H1 (cell line): ENCODE data around the gene PIGA. TPM values are rescaled to one million over a fixed set of nuclear protein-coding genes. Genes with fewer than 3 reads are reported as not detected.

Experiments
- CTCF ChIA-PET: fragments of 300-600 bp; sonication (Branson Sonifier 250); formaldehyde crosslinking; loops from one replicate; lab custom pipeline; 2021; ENCODE audit not compliant: partially characterized antibody; lab: Charles Lee
- POLR2A ChIA-PET: fragments of 300-600 bp; sonication (Branson Sonifier 250); formaldehyde crosslinking; loops from one replicate; lab custom pipeline; 2021; ENCODE audit warnings: inconsistent platforms; ENCODE audit not compliant: partially characterized antibody; lab: Charles Lee
- DNase-seq, 2 experiments: peaks; one replicate each; pipeline versions ENCODE4 v3.0.0 to v3.0.0-alpha.2; 2010 to 2022; ENCODE audit warnings: low spot score in 2 of 2, low read depth in 1 of 2, mixed read lengths in 1 of 2
- FAIRE-seq: peaks from 2 replicates; lab custom pipeline; 2011; peaks lifted over from hg19 to GRCh38; lab: Jason Lieb, UNC
- H2AFZ ChIP-seq: 2 replicates; pipeline ENCODE4 v1.8.1; 2012; ENCODE audit warnings: low read length, inconsistent platforms
- H2AK5ac ChIP-seq: 2 replicates; pipeline ENCODE4 v1.6.1; 2013; ENCODE audit warnings: low read depth, low read length
- H2BK120ac ChIP-seq: replicated peaks from 2 replicates; pipeline ENCODE3; 2013; ENCODE audit warnings: low read depth, low read length, inconsistent platforms
- H2BK12ac ChIP-seq: 2 replicates; pipeline ENCODE4 v1.6.1; 2013; ENCODE audit warnings: low read depth, low read length
- H2BK15ac ChIP-seq: 2 replicates; pipeline ENCODE4 v1.6.1; 2013; ENCODE audit warnings: low read length
- H2BK20ac ChIP-seq: 2 replicates; pipeline ENCODE4 v1.6.1; 2013; ENCODE audit warnings: low read length
- H2BK5ac ChIP-seq: 2 replicates; pipeline ENCODE4 v1.6.1; 2013; ENCODE audit warnings: low read depth, low read length
- H3K14ac ChIP-seq: 2 replicates; pipeline ENCODE4 v1.6.1; 2013; ENCODE audit warnings: inconsistent platforms; ENCODE audit not compliant: insufficient read length
- H3K18ac ChIP-seq: 2 replicates; pipeline ENCODE4 v1.6.1; 2013; ENCODE audit warnings: low read length; ENCODE audit errors: extremely low read depth
- H3K23ac ChIP-seq: 2 replicates; pipeline ENCODE4 v1.6.1; 2013; ENCODE audit warnings: inconsistent platforms; ENCODE audit not compliant: insufficient read length
- H3K23me2 ChIP-seq: 2 replicates; pipeline ENCODE4 v1.6.1; 2013; ENCODE audit warnings: low read depth, low read length
- H3K27ac ChIP-seq: 2 replicates; pipeline ENCODE4 v1.6.1; 2011; ENCODE audit warnings: low read depth, low read length, inconsistent platforms
- H3K27me3 ChIP-seq, 4 experiments: replicated peaks in 1 of 4; 1 replicate in 1 of 4; 2 replicates in 3 of 4; pipeline versions ENCODE4 v1.6.1 to v1.8.1; 2011 to 2013; ENCODE audit warnings: low read length in 3 of 4, mild to moderate bottlenecking in 3 of 4, inconsistent platforms in 2 of 4, mixed read lengths in 2 of 4, moderate library complexity in 1 of 4; ENCODE audit not compliant: control insufficient read depth in 3 of 4, insufficient read depth in 3 of 4; ENCODE audit errors: extremely low read depth in 1 of 4
- H3K36me3 ChIP-seq, 4 experiments: 2 replicates each; pipeline versions ENCODE4 v1.6.1 to v1.8.1; 2011 to 2013; ENCODE audit warnings: mild to moderate bottlenecking in 4 of 4, low read length in 3 of 4, moderate library complexity in 2 of 4, control low read depth in 1 of 4, inconsistent platforms in 1 of 4; ENCODE audit not compliant: insufficient read depth in 4 of 4, control insufficient read depth in 2 of 4
- H3K4ac ChIP-seq: replicated peaks from 2 replicates; pipeline ENCODE3; 2013; ENCODE audit warnings: low read length, low read depth, mixed read lengths, inconsistent platforms; ENCODE audit not compliant: insufficient read length
- H3K4me1 ChIP-seq, 4 experiments: replicated peaks in 1 of 4; 1 replicate in 1 of 4; 2 replicates in 3 of 4; pipeline versions ENCODE4 v1.6.1 to v1.8.1; 2011 to 2013; ENCODE audit warnings: low read length in 3 of 4, inconsistent platforms in 2 of 4, mixed read lengths in 1 of 4; ENCODE audit not compliant: insufficient read depth in 4 of 4, control insufficient read depth in 3 of 4
- H3K4me2 ChIP-seq, 2 experiments: 2 replicates each; pipeline versions ENCODE4 v1.6.1 to v1.8.1; 2011 to 2013; ENCODE audit warnings: low read depth in 2 of 2, low read length in 2 of 2, control low read depth in 1 of 2, inconsistent platforms in 1 of 2, mild to moderate bottlenecking in 1 of 2; ENCODE audit not compliant: insufficient read depth in 1 of 2
- H3K4me3 ChIP-seq, 4 experiments: fragments of 200-600, 300-600 bp in 1 of 4; sonication (generic), shearing (Covaris generic), sonication (Bioruptor Twin) in 1 of 4; 2 replicates each; pipeline versions ENCODE4 v1.5.1 to v1.8.1; 2011 to 2016; ENCODE audit warnings: low read length in 4 of 4, low read depth in 3 of 4, control low read depth in 2 of 4, inconsistent platforms in 2 of 4, mild to moderate bottlenecking in 2 of 4, mixed read lengths in 1 of 4, moderate library complexity in 1 of 4; ENCODE audit not compliant: insufficient read depth in 2 of 4; ENCODE audit errors: extremely low read depth in 1 of 4
- H3K56ac ChIP-seq: replicated peaks from 2 replicates; pipeline ENCODE3; 2013; ENCODE audit warnings: low read depth, mild to moderate bottlenecking, mixed read lengths, low read length, inconsistent platforms; ENCODE audit not compliant: insufficient read length
- H3K79me1 ChIP-seq: 2 replicates; pipeline ENCODE4 v1.6.1; 2013; ENCODE audit warnings: low read depth, low read length, control low read depth
- H3K79me2 ChIP-seq, 2 experiments: 2 replicates each; pipeline versions ENCODE4 v1.6.1 to v1.8.1; 2012 to 2013; ENCODE audit warnings: low read length in 2 of 2, mild to moderate bottlenecking in 2 of 2, inconsistent platforms in 1 of 2; ENCODE audit not compliant: insufficient read depth in 2 of 2, control insufficient read depth in 1 of 2
- H3K9ac ChIP-seq, 4 experiments: replicated peaks in 1 of 4; 1 replicate in 1 of 4; 2 replicates in 3 of 4; pipeline versions ENCODE4 v1.6.1 to v1.8.1; 2011 to 2013; ENCODE audit warnings: low read depth in 3 of 4, low read length in 3 of 4, control low read depth in 2 of 4, mild to moderate bottlenecking in 2 of 4, moderate library complexity in 2 of 4, inconsistent platforms in 1 of 4; ENCODE audit errors: extremely low read depth in 1 of 4
- H3K9me3 ChIP-seq, 2 experiments: 2 replicates each; pipeline versions ENCODE4 v1.6.1 to v1.8.1; 2012 to 2013; ENCODE audit warnings: mild to moderate bottlenecking in 2 of 2, moderate library complexity in 2 of 2, control low read depth in 1 of 2, inconsistent platforms in 1 of 2, low read depth in 1 of 2, low read length in 1 of 2, mixed read lengths in 1 of 2; ENCODE audit not compliant: insufficient read depth in 2 of 2
- H4K20me1 ChIP-seq, 2 experiments: replicated peaks in 1 of 2; 2 replicates each; pipeline versions ENCODE3 to v1.8.1; 2011 to 2013; ENCODE audit warnings: inconsistent platforms in 2 of 2, low read length in 2 of 2, mild to moderate bottlenecking in 1 of 2; ENCODE audit not compliant: insufficient read depth in 2 of 2, control insufficient read depth in 1 of 2
- H4K5ac ChIP-seq: 2 replicates; pipeline ENCODE4 v1.6.1; 2013; ENCODE audit warnings: low read length, low read depth, mixed read lengths, inconsistent platforms; ENCODE audit not compliant: insufficient read length
- H4K8ac ChIP-seq: 2 replicates; pipeline ENCODE4 v1.8.0; 2013; ENCODE audit warnings: mild to moderate bottlenecking, moderate library complexity, low read length, inconsistent platforms; ENCODE audit not compliant: insufficient read depth; ENCODE audit errors: extremely low read depth
- H4K91ac ChIP-seq: replicated peaks from 2 replicates; pipeline ENCODE3; 2013; ENCODE audit warnings: low read length, mixed read lengths, inconsistent platforms; ENCODE audit not compliant: insufficient read length
- E2F6 ChIP-seq: IDR thresholded peaks from 2 replicates; pipeline ENCODE4 v1.6.1; 2012; ENCODE audit warnings: inconsistent platforms
- EGR1 ChIP-seq: IDR thresholded peaks from 2 replicates; pipeline ENCODE4 v1.6.1; 2011; ENCODE audit warnings: low read depth, low read length, borderline replicate concordance
- GABPA ChIP-seq: IDR thresholded peaks from 2 replicates; pipeline ENCODE4 v1.6.1; 2011; ENCODE audit warnings: mild to moderate bottlenecking, low read length, moderate library complexity, borderline replicate concordance; ENCODE audit not compliant: insufficient read depth
- KDM4A ChIP-seq: IDR thresholded peaks from one replicate; pipeline ENCODE4 v1.7.1; 2012; ENCODE audit warnings: low read depth, mild to moderate bottlenecking, moderate library complexity, low read length, inconsistent platforms; ENCODE audit not compliant: severe bottlenecking
- KDM5A ChIP-seq: fragments of 200-600 bp; IDR thresholded peaks from 2 replicates; pipeline ENCODE4 v1.7.1; 2012; ENCODE audit warnings: mild to moderate bottlenecking, low read length, inconsistent platforms, mixed read lengths
- MAX ChIP-seq: IDR thresholded peaks from 2 replicates; pipeline ENCODE4 v1.6.1; 2012; ENCODE audit warnings: inconsistent platforms
- RAD21 ChIP-seq, 2 experiments: IDR thresholded peaks in 1 of 2; conservative IDR thresholded peaks in 1 of 2; 2 replicates each; pipeline ENCODE4 v1.6.1; 2011; ENCODE audit warnings: low read depth in 2 of 2, low read length in 2 of 2, improper control_type of control experiment in 1 of 2, inconsistent platforms in 1 of 2, mild to moderate bottlenecking in 1 of 2, moderate library complexity in 1 of 2
- RBBP5 ChIP-seq: IDR thresholded peaks from 2 replicates; pipeline ENCODE4 v1.7.1; 2012; ENCODE audit warnings: low read depth, mild to moderate bottlenecking, inconsistent platforms, low read length, moderate library complexity, borderline replicate concordance
- RFX5 ChIP-seq: IDR thresholded peaks from 2 replicates; pipeline ENCODE4 v1.6.1; 2011; ENCODE audit warnings: low read depth, low read length, improper control_type of control experiment, borderline replicate concordance
- SIN3A ChIP-seq, 2 experiments: IDR thresholded peaks in 1 of 2; conservative IDR thresholded peaks in 1 of 2; 2 replicates each; pipeline ENCODE4 v1.6.1; 2011 to 2012; ENCODE audit warnings: low read length in 2 of 2, improper control_type of control experiment in 1 of 2, low read depth in 1 of 2, mild to moderate bottlenecking in 1 of 2
- SP2 ChIP-seq: IDR thresholded peaks from 2 replicates; pipeline ENCODE4 v1.6.1; 2012; ENCODE audit warnings: mild to moderate bottlenecking, low read length, inconsistent platforms
- SP4 ChIP-seq: IDR thresholded peaks from 2 replicates; pipeline ENCODE4 v1.6.1; 2012; ENCODE audit warnings: low read length, inconsistent platforms
- SRF ChIP-seq: IDR thresholded peaks from 2 replicates; pipeline ENCODE4 v1.6.1; 2011; ENCODE audit warnings: mild to moderate bottlenecking, low read depth, low read length, moderate library complexity
- TCF12 ChIP-seq: IDR thresholded peaks from 2 replicates; pipeline ENCODE4 v1.6.1; 2011; ENCODE audit warnings: low read depth, mild to moderate bottlenecking, low read length
- WGBS, 2 experiments: shearing (Covaris generic) in 1 of 2; methylation state at CpG; one replicate each; pipeline versions ENCODE4 v1.1.6 to v1.1.7; 2013 to 2015; ENCODE audit warnings: low lambda C conversion rate in 2 of 2, mixed read lengths in 2 of 2, inconsistent platforms in 1 of 2, low coverage in 1 of 2, missing lambda C conversion rate in 1 of 2; ENCODE audit not compliant: insufficient replicate concordance in 2 of 2, insufficient coverage in 1 of 2, insufficient read length in 1 of 2; ENCODE audit errors: extremely low coverage in 1 of 2, missing lambda C conversion rate in 1 of 2; 5-methylcytosine and 5-hydroxymethylcytosine counted together
- polyA plus RNA-seq, 7 experiments: library from polyadenylated mRNA; depleted of rRNA in 3 of 7; stranded (reverse) in 5 of 7; unstranded in 2 of 7; fragments of >200 nt in 5 of 7; fragments of 200-250 nt in 2 of 7; gene quantifications; 1 replicate in 5 of 7; 2 replicates in 1 of 7; 4 replicates in 1 of 7; pipeline versions ENCODE4 v1.2.1 to v1.2.3, GENCODE V29; 2011 to 2013; ENCODE audit warnings: missing spikeins in 2 of 7, mixed read lengths in 2 of 7
- total RNA-seq: library from RNA; stranded (reverse); fragmentation: NEBNext Ultra II Directional; extraction: Animal tissue kit (Norgen Biotek cat#: 25700); gene quantifications from 2 replicates; pipeline ENCODE4 v1.2.1, GENCODE V29; 2021

Gene PIGA
- total and polyA plus RNA-seq, 2 of the 8 experiments (the other 6 are each of a cell fraction or from before 2014, with no cell fraction given), result 5.0 to 13.4 TPM

- ChIA-PET CTCF (interaction anchor here (0.5 to 2.6 kb wide), 3 partner anchors 9 to 206 kb away, joined by 3 to 13 read pairs (median 6); no protein-coding TSS in a partner anchor), POLR2A (no interaction called here)
- H3K9me3 ChIP-seq, result no peaks in the 10 kb centered on the region
- H3K79me1 ChIP-seq, result no peaks in the 10 kb centered on the region
- H4K5ac ChIP-seq, result no peak overlapping the region
- DNase-seq, result no peak
- H3K23ac ChIP-seq, result no peak overlapping the region
- H2BK5ac ChIP-seq, result no peak overlapping the region
- no peak overlapping the region for H2AK5ac ChIP-seq
- H3K36me3 ChIP-seq, result no peaks in the 10 kb centered on the region
- no peak overlapping the region for H3K4me3 ChIP-seq
- H4K20me1 ChIP-seq, result no peaks in the 10 kb centered on the region
- no peak overlapping the region for H2BK120ac ChIP-seq
- H3K18ac ChIP-seq, result no peak overlapping the region
- no peak overlapping the region for H2BK20ac ChIP-seq
- H3K79me2 ChIP-seq, result no peaks in the 10 kb centered on the region
- H4K91ac ChIP-seq, result no peak overlapping the region
- H2BK12ac ChIP-seq, result no peak overlapping the region
- H2AFZ ChIP-seq, result no peak overlapping the region
- no peak overlapping the region for H3K4me2 ChIP-seq
- H3K14ac ChIP-seq, result no peak overlapping the region
- FAIRE-seq, result no peak
- H3K23me2 ChIP-seq, result no peaks in the 10 kb centered on the region
- no peaks in the 10 kb centered on the region for H3K27me3 ChIP-seq
- no peak overlapping the region for H2BK15ac ChIP-seq
- H3K4me1 ChIP-seq, result no peaks in the 10 kb centered on the region
- 84% methylated on average over 2 of the region's 2 CpGs; no CpG with 5 or more reads in 1 of the 2 experiments for WGBS, 2 experiments
- no peak overlapping the region for H3K27ac ChIP-seq
- H4K8ac ChIP-seq, result no peak overlapping the region
- no peak overlapping the region for H3K56ac ChIP-seq
- no peak overlapping the region for H3K4ac ChIP-seq
- no peak overlapping the region for H3K9ac ChIP-seq
- no peak for TF ChIP-seq SP4
- no peak for TF ChIP-seq E2F6
- TF ChIP-seq KDM5A, result no peak
- TF ChIP-seq EGR1, result no peak
- TF ChIP-seq TCF12, result no peak
- no peak for TF ChIP-seq RBBP5
- no peak for TF ChIP-seq MAX
- no peak for TF ChIP-seq GABPA
- TF ChIP-seq SP2, result no peak
- TF ChIP-seq SIN3A (conservative IDR thresholded peaks at IDR 0.05 in 1 of 2, IDR thresholded peaks at IDR 0.05 in 1 of 2; ENCODE audit: low read depth in 1 of 2, low read length in 2 of 2), result no peak
- TF ChIP-seq RAD21 (IDR thresholded peaks at IDR 0.05 in 1 of 2, conservative IDR thresholded peaks at IDR 0.05 in 1 of 2; ENCODE audit: low read depth in 2 of 2, low read length in 2 of 2), result no peak
- TF ChIP-seq RFX5, result no peak
- TF ChIP-seq SRF, result no peak
- no peak for TF ChIP-seq KDM4A
These were observed 23.2 kb upstream of the PIGA start for GRCh38 chrX:15358533-15358932.
